Astrocyte of the cerebellum (primary cell): ENCODE results near the gene SPTLC2.

ENCODE experiments used
- DNase-seq: peaks from one replicate; pipeline ENCODE4 v3.0.0-alpha.2; 2011; ENCODE audit warnings: low read depth
- H3K4me3 ChIP-seq: 2 replicates; pipeline ENCODE4 v1.5.1; 2011; ENCODE audit warnings: mild to moderate bottlenecking, low read depth, low read length, moderate library complexity
- in situ Hi-C: cut with HindIII; loops from 2 replicates; pipeline ENCODE4 v1.10.0; 2017; ENCODE audit warnings: low sequenced_read_pairs
- TF ChIP-seq, protein P1 (sequence below): IDR thresholded peaks from 2 replicates; pipeline ENCODE4 v1.5.1; 2012; ENCODE audit warnings: low read length, low read depth, moderate library complexity, mild to moderate bottlenecking; ENCODE audit errors: missing control alignments

The SPTLC2 gene

DNA sequence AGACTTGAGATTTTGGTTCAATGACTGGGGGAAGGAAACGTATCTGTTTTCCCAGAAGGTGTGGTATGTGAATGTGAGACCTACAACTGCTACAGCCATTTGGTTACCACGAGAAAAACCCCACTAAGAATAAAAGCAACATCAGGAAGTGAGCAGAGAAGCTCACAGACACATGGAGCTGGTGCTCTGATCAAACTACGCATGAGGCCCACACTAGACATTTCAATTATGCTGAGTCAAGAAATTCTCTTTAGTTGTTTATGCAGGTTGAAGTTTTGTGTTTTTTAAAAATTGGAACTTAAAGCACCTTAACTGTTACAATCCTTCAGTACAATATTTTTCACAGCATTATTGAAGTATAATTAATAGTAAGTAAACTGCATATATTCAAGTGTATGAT lies 8.9 kb upstream of the SPTLC2 start:
- in situ Hi-C loops: no loop called here

DNA sequence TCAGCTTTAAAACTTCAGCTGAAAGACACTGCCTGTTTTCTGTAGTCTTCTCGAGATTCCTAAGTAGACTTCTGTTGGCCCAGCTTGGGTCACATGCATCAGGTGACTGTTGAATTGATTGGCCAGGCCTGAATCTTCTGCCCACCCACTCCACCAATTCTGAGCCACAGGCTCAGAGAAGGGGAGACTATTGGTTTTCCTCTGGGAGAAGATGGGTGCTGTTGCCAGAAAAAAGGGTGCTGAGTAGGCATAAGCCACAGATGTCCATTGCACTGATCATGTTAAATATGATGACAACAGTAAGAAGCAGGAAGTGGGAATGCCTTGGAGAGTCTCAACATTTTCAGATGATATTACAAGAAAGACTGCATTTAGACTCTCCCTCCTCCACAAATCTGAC lies 6.8 kb upstream of the SPTLC2 start:
- no peak overlapping the region for H3K4me3 ChIP-seq
- DNase-seq: no peak
- TF ChIP-seq, protein P1, sequence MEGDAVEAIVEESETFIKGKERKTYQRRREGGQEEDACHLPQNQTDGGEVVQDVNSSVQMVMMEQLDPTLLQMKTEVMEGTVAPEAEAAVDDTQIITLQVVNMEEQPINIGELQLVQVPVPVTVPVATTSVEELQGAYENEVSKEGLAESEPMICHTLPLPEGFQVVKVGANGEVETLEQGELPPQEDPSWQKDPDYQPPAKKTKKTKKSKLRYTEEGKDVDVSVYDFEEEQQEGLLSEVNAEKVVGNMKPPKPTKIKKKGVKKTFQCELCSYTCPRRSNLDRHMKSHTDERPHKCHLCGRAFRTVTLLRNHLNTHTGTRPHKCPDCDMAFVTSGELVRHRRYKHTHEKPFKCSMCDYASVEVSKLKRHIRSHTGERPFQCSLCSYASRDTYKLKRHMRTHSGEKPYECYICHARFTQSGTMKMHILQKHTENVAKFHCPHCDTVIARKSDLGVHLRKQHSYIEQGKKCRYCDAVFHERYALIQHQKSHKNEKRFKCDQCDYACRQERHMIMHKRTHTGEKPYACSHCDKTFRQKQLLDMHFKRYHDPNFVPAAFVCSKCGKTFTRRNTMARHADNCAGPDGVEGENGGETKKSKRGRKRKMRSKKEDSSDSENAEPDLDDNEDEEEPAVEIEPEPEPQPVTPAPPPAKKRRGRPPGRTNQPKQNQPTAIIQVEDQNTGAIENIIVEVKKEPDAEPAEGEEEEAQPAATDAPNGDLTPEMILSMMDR: no peak
- in situ Hi-C loops: no loop called here

More for the DNA sequence above, 8.9 kb upstream of the SPTLC2 start:
- TF ChIP-seq, protein P1: no peak
- no peak overlapping the region for H3K4me3 ChIP-seq
- no peak for DNase-seq

DNA sequence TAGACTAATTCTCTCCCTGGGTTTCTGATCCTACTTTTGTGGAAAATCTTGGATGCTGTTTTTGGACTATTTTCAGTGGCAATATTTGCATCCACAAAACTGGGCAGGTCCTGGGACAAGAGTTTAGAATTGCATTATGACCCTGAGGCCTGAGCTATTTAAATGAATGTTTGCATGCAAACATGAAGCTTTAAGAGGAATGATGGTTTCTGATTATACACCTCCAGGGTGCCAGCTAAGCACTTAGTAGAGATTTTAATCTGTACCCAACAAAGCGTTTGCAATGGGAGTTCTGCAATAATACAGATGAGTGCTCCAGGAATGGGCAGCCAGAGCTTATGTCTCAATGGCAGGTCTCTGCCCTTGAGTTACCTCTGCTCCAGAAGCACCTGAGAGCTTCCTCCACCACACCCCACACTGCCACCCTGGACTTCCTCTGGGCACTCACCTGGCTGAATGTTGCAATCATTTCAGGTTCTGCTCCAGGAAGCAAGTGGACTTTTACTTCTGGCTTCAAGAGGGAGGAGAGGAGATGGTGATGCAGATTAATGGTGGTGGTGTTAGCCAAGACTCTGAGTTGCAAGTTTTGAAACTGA lies 6.0 kb upstream of the SPTLC2 start:
- no peak overlapping the region for H3K4me3 ChIP-seq
- TF ChIP-seq, protein P1: no peak
- in situ Hi-C loops: no loop called here
- DNase-seq: no peak

DNA sequence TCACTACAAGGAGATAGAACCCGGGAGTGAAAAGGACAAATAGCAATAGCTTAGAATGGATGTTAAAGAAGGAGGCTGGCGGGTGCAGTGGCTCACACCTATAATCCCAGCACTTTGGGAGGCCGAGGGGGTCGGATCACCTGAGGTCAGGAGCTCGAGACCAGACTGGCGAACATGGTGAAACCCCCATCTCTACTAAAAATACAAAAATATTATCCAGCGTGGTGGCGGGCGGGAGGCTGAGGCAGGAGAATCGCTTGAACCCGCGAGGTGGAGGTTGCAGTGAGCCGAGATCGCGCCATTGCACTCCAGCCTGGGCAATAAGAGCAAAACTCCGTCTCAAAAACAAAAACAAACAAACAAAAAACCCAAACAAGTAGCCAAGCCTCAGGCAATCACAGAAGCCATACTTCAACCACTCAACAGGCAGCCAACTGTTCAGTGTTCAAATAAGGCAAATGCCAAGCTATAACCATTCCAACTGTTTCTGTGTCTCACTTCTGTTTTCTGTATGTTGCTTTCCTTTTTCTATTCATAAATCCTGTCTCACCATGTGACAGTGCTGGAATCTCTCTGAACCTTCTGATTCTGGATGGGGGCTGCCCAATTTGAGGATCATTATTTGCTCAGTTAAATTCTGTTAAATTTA lies 3.9 kb upstream of the SPTLC2 start:
- TF ChIP-seq, protein P1: no peak
- in situ Hi-C loops: no loop called here
- no peak overlapping the region for H3K4me3 ChIP-seq
- no peak for DNase-seq

DNA sequence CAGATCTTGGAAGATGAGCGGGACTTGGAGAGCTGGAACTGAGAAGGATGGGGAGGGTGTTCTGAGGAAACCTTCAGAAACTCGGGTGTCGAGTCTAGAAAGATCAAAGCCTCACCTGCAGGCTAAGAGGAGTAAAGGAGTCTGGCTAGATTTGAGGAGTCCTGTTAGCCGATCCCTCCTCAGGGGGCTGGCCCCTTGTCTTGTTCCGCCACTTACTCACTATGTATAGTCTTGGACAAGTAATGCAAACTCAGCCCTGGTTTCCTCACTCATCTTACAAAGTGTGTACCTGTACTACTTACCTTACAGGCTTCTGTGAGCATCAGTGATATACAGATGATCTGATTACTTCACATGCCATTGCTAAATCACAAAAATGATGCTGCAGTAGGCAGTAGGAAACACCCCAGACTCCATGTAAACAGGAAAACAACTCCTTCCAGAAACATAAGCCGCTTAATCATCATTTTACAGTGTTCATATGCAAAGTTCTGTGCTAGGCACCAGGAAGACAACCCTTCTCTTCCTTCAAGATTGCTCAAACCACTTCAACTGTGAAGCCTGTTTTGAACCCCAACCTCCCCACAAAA lies 2.0 kb upstream of the SPTLC2 start:
- no peak for DNase-seq
- TF ChIP-seq, protein P1: no peak
- in situ Hi-C loops: no loop called here
- no peak overlapping the region for H3K4me3 ChIP-seq

DNA sequence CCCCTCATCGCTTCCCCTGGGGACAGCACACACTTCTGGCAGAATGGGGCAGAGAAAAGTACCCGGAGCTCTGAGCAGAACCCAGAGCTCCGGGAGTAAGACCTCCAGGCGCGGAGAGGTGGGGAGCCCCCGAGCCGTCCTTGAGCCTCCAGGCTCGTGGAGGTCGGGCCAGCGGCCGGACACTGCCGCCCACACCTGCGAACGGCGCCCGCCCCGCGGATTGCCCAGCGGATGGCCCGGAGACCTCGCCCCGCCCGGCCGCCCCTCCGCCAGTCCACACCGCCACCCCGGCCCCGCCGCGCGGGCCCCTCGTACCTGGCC lies 344 bp downstream of the SPTLC2 start:
- no peak for DNase-seq
- in situ Hi-C loops: no loop called here
- peak overlapping the region; percentile 80 for H3K4me3 ChIP-seq
- TF ChIP-seq, protein P1: no peak
